Stimulated activated CD4-positive, alpha-beta T cell treated with anti-CD3 and anti-CD28 coated beads, Interleukin-15, amount 100 ng/mL, for 48 hours (primary cell): ENCODE measurements around the gene SETD3.
"Not testable (repeated sequence)": the region's sequence is repeated elsewhere in the genome, so short reads cannot be mapped to it uniquely, and the experiment has no call there.

Source experiments
- DNase-seq, 2 donors: peaks; one replicate each; pipeline ENCODE4 v3.0.0-alpha.2; 2020; ENCODE audit warnings: low read depth in 2 of 2

SETD3 gene

DNA sequence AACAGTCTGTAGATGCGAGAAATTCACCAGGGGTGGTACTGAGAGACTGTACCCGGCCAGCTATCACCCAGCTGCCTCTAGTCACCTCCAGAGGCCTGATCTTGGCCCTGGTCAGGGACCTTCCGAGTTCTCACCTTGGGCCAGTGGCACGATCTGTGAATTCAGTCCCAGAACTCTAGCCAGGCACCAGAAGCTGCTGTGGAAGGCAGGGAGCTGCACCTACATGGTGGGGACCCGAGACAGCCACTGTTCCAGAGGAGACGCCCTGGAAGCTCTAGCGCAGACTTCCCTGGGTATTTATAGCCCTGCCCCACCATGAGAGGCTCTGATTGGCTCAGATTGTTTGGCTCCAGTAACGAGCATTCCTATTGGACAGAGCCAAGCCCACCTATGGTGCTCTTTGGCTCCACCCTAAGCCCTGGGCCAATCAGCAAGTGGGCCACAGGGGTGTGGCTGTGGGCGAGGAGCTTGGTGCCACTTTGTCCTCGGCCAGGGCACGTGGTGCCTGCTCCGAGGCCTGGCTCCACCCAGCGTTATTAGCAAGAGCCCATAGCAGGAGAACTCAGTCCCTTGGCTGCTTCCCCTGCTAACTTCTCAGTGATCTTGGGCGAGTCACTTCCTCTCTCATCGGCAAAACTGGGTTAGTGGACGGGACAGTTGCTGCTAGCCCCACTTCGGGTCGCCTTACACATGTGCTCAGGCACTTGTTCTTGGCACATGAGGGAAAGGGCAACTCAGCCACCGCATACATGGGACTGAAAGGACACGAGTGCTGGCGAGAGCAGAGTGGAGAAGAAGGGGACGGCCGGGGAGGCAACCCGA lies 119.7 kb downstream of the SETD3 start:
- no peak for DNase-seq

DNA sequence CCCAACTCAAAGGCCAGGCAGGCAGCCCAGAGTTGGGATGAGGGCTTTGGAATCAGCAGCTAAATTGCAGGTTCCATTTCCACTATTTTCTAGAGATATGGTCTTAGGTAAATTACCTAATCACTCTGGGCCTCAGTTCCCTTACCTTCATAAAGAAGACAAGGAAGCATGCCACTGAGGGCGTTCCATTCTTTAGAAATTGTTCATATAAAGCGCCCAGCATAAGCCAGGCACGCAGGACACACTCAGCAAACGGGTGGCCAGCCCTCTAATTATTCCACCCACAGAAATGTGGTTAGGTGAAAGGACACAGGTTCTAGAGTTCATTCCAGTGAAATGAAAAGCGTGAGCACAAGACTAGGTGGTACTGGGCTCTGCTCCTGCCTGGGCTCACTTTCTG lies 120.8 kb downstream of the SETD3 start:
- DNase-seq = no peak

DNA sequence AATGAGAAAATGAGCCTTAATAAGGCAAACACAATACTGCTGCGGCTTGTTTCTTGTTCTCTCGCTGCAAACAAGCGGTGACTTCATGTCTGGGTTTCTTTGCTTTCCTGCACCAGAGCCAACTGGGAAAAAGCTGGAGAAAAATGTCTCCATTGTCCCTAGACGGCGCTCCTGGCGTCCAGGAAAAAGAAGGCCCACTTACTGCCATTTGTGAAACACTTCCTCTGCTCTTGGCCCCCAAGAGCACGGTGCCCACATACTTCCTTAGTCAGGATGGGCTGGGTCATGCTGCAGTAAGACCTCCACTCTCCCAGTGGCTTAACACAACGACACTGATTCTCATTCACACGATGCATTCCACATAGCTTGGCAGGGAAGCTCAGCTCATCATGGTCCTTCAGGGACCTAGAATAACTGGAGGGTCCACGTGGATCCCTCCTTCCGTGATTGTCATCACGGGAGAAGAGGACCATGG lies 122.7 kb downstream of the SETD3 start:
- no peak for DNase-seq

DNA sequence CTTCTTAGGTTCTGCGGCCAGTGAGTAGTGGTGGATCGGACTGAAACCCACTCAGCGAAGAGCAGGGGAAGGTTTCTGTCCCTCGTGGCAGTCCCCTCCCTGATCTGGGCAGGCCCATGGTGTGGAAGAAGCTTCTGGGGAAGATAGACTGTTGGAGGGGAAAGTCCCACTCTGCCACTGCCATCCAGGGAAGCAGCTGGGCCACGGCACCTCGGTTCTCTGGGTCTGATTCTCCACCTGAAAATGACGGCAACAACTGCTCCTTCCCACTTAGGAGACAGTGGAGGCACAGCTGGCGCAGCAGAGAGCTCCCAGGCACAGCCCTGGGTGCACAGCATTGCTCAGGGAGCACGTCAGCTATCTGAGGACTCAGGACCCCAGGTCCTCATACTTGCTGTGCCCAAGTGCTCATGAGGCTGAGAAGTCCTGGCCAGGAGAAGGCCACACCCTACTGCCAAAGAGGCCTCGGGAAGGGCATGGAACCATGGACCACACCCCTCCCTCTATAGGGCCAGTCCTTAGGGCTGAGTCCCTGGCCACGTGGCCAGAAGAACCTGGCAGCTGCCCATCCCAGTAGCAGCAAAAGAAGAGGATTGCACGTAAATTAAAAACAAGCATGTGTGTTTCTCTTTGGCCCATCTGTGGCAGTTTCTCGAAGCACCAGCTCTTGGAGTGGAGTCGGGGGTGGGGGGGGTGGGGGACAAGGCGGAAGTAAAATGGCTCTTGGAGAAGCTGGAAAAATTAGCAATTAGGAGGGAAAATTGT lies 123.3 kb downstream of the SETD3 start:
- DNase-seq = no peak

DNA sequence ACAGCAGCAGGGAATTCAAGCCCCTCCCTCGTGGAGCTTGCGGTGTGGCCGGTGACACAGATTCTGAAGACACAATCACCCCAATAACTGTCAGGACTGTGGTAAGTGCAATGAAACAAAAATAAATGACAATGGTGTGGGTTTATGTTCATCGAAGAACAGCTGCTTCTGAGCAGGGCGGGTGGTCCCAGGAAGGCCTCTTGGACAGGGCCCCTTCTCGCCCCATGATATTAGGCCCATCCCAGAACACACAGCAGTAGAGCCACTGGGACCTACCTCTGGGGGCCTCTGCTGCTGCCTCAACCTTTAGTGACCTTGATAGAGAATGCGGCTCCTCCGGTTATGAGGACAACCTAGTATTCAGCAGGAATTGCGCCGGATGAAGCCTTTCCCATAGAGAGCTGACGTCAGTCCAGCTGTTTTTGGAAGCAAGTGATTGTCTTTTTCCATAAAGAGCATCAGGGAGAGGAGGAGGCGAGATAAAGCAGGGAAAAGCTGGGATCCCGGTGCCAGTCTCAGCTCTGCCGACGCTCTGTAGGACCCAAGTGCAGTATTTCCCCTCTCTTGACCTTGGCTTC lies 124.5 kb downstream of the SETD3 start:
- DNase-seq = no peak

DNA sequence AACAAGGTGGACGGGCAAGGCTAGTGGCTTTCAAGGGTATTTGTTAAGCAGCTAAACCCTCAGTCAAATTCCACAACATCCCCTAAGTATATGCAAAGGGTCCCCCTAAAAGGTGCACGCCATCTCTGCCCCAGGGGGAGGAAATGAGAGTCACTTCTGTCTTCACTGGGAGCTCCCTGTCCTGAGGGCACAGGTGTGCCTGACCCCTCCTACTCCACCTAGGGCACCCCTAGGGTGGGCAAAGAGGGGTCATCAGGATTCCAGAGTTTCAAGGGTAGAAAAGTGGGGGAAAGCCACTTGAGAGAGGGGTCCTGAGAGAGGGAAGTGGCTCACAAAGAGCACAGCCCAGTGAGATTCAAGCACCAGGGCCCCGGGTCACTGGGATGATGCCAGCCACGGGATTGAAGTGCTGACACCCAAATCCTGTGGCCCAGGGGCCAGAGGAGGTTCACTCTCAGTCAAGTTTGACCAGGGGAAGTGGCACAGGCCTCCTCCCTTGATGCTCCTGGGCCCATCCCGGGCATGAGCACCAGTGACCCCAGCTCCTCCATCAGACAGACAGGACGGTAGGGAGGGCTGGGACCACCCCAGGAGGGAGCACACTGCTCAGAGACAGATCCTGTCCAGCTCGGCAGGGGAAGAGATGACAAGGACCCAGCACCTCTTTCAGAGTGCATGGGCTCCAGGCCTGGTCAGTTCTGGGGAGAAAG lies 126.3 kb downstream of the SETD3 start:
- no peak for DNase-seq

DNA sequence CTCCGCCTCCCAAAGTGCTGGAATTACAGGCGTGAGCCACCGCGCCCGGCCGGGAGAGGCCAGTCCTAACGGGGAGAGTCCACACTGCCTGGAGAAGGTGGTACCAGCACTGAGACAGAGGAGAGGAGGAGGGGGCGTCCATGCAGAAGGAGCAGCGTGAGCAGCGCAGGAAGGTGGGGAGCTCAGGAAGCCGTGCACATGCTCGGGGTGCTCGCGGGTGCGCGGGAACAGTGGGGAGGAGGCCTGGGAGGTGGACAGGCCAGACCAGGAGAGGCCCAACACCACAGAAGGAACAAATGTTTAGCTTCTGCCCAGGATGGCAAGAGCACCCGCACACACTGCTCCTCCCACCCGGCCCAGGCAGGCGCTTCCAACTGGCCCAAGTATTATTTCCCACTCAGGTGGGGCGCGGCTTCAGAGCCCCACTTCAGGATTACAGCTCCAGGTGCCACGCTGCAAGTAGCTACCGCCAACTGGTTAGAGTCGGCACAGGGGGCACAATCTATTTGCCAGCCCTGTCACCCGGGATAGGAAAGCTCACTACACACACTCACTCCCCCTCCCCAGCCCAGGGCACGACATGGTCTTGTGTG lies 127.9 kb downstream of the SETD3 start:
- DNase-seq = no peak

DNA sequence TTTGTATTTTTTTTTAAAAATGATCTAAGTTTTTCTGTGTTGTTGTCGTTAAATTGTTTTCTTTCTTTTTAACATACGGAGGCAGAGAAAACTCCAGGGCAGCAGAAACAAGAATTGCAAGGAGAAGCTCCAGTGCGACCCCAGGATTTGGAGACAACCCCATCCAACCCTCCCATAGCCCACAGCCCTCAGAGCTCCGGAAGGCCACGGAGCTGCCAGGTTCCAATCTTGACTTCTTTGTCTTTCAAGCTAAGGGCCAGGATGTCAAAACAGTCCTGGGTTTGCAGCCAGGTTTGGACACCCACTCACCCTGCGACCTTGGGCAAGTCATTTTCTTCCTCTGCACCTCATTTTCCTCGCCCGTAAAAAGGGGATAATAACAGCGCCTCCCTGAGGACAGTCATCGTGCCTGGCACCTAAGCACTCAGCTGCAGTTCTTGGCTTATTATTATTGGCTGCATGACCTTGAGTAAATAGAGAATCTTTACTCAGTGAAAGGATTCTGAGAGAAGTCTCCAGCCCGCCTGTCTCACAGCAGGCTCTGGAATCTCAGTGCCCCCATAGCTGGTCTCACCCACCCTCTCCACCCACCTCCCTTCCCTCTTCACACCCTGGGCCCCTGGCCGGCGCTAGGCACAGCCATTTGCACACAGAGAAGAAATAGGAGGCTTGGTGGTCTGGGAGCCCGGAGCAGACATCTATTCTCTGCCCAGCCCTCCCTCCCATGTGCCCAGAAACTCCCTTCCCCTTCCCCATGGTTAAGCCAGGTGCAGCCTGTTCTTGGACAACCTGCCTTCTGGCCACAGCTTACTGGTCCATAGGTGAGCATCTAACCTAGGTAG lies 129.3 kb downstream of the SETD3 start:
- DNase-seq = no peak

DNA sequence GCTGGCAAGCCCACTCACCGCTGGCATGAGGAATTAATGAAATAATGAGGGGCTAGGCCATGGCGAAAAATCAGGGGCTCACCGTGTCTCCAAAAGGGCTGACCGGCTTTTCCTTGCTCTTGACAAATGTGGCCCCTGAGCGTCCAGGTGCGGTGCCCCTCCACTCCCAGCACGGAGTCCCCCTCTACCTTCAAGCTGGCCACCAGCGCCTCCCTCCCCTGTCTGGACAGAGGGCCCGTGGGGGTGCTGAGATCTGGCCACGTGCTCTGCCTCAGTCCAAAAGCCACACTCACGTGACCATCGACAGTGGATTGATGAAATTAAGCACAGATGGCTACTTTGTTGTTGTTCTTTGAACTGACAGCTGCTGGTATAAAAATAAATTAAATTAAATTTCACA lies 129.9 kb downstream of the SETD3 start:
- no peak for DNase-seq

DNA sequence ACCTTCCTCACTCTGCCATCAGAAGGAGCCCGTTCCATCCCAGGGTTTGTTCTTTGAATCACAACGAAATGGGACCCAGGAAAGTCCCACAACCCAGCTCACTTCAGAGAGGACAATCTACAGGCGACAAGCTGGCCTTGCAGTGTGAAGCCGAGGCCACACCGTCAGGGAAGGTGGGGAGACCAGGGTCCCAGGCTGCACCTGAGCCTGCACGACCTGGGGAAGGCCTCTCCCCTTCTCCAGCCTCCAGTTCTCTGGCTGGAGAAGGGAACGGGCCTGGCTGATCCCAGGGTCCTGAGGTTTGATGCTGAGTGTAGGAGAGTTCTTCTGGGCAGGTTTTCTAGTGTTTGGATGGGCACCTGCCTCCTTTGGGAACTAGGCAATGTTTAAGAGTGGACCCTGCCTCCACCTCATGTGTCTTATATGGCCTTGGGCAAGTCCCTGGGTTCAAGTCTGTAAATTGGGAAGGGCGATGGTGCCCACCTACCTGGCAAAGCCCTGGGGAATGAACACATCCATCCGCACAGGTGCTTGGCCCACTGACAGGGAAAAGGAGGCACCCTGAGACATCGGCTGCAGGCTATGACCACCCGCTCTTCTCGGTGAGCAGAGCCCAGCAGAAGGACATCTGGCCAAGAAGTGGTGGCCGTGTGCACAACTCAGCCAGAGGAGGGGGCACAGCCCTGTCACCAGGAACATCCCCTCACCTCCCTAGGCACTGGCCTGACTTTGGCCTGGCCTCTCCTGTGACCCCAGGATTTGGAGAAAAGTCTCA lies 130.8 kb downstream of the SETD3 start:
- no peak for DNase-seq

DNA sequence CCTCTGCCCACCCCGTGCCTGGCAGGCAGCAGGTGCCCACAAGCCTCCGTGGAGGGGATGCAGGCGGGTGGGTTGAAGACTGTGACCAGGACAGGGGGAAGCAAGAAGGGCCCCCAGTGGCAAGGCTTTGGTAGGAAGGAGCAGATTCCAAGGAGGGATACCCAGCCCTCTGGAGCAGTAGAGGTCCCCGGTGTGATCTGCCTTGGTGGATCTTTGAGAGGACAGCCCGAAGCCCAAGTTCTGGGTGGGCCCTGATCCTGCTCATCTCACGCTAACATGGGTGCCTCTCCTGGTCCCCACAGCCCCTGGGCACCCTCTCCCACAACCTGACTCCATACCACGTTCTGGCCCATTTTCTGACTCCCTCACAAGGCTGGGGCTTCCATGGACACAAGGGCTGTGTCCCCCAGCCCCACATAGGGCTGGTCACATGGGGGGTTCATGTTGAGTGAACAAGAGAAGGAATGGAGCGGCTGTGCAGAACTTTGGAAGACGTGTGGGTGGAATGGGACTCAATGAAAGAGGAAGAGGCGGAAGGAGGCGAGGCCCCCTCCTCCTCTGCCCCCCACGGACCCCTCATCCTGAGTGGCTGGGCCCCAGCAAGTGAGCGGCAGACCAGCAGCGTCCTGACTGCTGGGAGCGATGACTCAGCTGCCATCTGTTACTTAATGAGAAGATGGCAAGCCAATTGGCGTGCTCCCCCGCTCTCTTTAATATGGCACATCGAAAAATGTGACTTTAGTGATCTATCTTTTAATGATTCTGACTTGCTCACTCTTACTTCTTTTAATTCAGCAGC lies 131.6 kb downstream of the SETD3 start:
- DNase-seq = no peak

DNA sequence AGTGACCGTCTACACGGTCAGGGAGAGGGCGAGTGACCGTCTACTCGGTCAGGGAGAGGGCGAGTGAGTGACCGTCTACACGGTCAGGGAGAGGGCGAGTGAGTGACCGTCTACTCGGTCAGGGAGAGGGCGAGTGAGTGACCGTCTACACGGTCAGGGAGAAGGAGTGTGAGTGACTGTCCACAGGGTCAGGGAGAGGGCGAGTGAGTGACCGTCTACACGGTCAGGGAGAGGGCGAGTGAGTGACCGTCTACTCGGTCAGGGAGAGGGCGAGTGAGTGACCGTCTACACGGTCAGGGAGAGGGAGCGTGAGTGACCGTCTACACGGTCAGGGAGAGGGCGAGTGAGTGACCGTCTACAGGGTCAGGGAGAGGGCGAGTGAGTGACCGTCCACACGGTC lies 132.4 kb downstream of the SETD3 start:
- DNase-seq = not testable (repeated sequence)
